GM13976 (cell line): ENCODE results near the gene RNF7.
"Not testable (repeated sequence)": the region's sequence is repeated elsewhere in the genome, so short reads cannot be mapped to it uniquely, and the experiment has no call there.

Experiments
- DNase-seq: peaks from one replicate; pipeline ENCODE4 v3.0.0; 2012; ENCODE audit warnings: low spot score
- in situ Hi-C: fragments of 300-500 bp; cut with MboI; formaldehyde crosslinking; loops from one replicate; pipeline ENCODE4 v1.12.0; 2022; ENCODE audit warnings: low sequenced_read_pairs, mixed read lengths, inconsistent platforms; ENCODE audit not compliant: unreplicated experiment
- TF ChIP-seq, protein P1 (sequence below): IDR thresholded peaks from 2 replicates; pipeline ENCODE4 v1.5.1; 2012; ENCODE audit warnings: borderline replicate concordance, mild to moderate bottlenecking; ENCODE audit not compliant: insufficient read depth; ENCODE audit errors: extremely low read depth, missing control alignments, control extremely low read depth

The RNF7 gene

DNA sequence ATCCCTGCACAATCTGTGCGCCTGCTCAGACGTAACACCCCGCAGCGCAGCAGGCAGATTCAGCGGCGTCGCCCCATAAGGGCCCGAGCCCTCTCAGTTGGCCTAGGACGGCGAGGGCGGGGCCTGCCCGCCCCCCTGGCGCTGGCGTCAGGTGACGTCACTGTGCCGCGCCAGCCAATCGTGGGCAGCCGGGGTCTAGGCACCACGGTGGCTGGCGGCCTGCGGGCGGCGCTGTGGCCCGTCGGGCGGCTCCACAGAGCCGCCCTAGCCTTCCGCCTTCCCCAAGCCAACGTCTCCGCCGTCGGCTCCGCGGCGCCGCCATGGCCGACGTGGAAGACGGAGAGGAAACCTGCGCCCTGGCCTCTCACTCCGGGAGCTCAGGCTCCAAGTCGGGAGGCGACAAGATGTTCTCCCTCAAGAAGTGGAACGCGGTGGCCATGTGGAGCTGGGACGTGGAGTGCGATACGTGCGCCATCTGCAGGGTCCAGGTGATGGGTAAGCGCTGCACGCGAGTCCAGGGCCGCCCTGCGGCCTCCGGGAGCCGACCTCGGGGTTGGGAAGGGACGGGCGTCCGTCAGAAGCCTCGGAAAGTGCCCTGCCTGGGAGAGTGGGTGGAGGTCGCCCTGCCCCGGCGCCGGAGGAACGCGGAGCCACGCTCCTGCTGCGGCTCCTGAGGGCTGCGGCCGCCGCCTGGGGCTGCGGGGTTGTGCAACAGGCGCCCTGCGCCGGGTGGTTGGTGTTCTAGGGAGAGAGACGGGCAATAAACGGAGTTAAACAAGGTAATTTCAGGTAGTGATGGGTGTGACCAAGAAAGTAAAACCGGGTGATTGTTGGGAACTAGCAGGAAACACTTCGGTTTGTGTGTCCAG, at the start of gene RNF7:
Gene RNF7, plus strand, starts transcription at position 277 of the 869 bp plus-strand sequence. Its CDS starts 44 bp downstream, at position 321.
- in situ Hi-C loops = no loop called here
- DNase-seq = peak; percentile 97

DNA sequence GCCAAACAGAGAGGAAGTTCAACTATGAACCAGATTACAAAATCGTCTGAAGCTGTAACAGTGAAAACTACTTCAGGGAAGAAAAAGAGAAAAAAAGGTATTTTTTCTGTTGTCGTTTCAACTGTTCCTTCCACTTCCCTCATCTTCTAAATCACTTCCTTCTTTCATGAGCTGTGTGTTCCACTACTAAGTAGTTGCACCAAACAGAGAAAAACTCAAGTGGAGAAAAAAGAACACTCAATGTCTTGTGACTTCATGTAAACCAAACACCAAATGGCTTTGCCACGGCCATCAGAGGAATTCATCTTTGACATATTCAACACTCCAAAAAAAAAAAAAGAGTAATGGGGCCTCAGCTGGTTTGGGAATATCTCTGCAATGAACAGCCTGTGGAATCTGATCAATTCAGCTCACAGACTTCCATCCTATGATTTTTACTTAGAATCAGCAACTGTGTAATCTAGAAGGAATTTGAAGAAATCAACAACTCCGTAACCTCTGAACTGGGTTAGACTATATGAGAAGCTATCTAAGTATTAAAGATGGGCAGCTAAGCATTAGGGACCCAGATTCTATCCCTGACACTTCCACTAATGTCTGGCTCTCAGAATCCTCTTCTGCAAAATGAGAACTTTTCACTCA, 47.5 kb upstream of the RNF7 start:
- in situ Hi-C loops = no loop called here
- DNase-seq = no peak

More for the DNA sequence above, at the start of gene RNF7:
- TF ChIP-seq, protein P1, sequence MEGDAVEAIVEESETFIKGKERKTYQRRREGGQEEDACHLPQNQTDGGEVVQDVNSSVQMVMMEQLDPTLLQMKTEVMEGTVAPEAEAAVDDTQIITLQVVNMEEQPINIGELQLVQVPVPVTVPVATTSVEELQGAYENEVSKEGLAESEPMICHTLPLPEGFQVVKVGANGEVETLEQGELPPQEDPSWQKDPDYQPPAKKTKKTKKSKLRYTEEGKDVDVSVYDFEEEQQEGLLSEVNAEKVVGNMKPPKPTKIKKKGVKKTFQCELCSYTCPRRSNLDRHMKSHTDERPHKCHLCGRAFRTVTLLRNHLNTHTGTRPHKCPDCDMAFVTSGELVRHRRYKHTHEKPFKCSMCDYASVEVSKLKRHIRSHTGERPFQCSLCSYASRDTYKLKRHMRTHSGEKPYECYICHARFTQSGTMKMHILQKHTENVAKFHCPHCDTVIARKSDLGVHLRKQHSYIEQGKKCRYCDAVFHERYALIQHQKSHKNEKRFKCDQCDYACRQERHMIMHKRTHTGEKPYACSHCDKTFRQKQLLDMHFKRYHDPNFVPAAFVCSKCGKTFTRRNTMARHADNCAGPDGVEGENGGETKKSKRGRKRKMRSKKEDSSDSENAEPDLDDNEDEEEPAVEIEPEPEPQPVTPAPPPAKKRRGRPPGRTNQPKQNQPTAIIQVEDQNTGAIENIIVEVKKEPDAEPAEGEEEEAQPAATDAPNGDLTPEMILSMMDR = peak; percentile 89

DNA sequence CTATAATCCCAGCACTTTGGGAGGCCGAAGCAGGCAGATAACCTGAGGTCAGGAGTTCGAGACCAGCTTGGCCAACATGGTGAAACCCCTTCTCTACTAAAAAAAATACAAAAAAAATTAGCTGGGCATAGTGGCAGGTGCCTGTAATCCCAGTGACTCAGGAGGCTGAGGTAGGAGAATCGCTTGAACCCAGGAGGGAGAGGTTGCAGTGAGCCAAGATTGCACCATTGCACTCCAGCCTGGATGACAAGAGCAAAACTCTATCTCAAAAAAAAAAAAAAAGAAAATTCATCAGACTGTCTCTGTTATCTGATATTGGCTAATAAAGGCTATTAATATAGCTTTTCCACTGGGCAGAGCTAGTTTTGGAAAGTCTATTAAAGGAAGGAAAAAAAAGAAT, 46.6 kb upstream of the RNF7 start:
- in situ Hi-C loops, DNase-seq: not testable (repeated sequence)

More for the DNA sequence above, 47.5 kb upstream of the RNF7 start:
- TF ChIP-seq, protein P1 = no peak

DNA sequence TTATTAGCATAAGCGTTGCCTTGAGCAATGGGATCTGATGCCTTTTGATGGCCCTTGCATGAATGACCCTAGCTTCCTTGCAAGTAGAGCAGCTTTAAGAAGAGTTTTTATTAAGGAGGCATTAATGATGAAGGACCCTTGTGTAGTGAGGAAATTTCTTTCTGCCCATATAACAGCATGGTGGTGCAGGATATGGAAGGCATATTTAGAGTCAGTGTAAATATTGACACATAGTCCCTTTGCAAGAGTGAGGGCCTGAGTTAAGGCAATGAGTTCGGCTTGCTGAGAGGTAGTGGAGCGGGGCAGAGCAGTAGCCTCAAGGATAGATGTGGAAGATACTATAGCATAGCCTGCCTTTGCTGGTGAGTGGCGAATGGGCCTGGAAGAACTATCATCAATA, 45.1 kb upstream of the RNF7 start:
- in situ Hi-C loops, DNase-seq: not testable (repeated sequence)

DNA sequence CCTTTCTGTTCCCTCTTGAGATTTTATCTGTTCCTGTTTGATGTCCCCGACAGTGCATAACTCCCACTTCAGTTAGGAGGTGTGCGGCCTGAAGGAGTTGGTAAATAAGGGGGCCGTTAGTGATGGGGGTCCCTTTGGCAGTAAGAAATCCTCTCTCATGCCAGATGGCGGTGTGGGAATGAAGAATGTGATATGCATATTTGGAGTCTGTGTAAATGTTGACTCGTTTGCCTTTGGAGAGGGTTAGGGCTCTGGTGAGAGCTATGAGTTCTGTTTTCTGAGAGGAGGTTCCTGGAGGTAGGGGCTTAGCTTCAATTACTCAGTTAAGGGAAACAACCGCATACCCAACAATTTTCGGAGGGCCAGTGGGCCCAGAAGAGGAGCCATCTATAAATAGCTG, 38.8 kb upstream of the RNF7 start:
- TF ChIP-seq, protein P1 = no peak
- no peak for DNase-seq
- in situ Hi-C loops = no loop called here

DNA sequence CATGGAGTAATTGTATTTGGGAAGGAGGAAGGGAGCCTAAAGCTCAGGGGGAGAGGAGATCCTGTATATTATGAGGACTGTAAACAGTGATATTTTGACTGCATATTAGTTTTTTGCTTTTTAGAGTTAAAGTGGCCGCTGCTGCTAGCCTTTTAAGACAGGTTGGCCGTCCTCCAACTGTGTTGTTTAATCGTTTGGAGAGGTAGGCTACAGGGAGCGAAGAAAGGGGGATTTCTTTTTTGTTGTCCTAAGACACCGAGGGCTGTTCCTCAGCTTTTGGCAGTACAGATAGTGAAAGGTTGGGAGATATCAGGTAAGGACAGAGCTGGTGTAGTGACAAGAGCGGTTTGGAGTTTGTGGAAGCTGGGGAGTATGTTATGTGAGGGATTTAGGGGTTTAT, 38.2 kb upstream of the RNF7 start:
- TF ChIP-seq, protein P1 = no peak
- DNase-seq = no peak
- in situ Hi-C loops = no loop called here

DNA sequence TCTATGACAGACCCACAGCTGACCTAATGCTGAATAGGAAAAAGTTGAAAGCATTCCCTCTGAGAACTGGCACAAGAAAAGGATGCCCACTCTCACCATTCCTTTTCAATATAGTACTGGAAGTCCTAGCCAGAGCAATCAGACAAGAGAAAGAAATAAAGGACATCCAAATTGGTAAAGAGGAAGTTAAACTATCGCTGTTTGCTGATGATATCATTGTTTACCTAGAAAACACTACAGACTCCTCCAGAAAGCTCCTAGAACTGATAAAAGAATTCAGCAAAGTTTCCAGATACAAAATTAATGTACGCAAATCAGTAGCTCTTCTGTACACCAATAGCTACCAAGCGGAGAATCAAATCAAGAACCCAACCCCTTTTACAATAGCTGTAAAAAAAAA, 34.7 kb upstream of the RNF7 start:
- DNase-seq, in situ Hi-C loops: not testable (repeated sequence)

DNA sequence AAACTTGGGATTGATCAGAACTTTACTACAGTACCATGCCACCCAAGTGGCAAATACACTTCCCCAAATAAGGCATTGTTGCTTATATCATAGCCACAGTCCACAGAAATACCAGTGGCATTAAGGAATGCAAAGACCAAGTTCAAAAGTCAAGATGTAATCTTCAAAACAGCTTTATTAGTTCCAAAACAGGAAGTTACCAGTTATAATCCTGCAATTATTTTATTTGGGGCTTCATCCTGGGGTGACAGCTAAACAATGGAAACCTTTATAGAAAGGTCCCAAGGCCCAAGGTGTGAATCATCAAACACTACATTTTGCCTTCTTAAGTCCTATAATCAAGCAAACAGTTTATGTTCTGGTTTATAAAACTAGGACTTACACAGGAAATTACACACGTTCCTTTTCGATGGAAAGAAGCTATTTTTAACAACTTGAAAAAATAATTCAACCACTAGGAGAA, 30.3 kb upstream of the RNF7 start:
- DNase-seq = no peak
- in situ Hi-C loops = no loop called here
- TF ChIP-seq, protein P1 = no peak
